CD14-positive monocyte (primary cell): ENCODE data around the gene CKS1B. TPM values are rescaled to one million over a fixed set of nuclear protein-coding genes. Genes with fewer than 3 reads are reported as not detected.

ENCODE experiments used
- DNase-seq, 3 donors: peaks; one replicate each; pipeline ENCODE4 v3.0.0-alpha.2; 2011 to 2022
- H2AFZ ChIP-seq: 2 replicates; pipeline ENCODE4 v1.6.0; 2012; ENCODE audit warnings: mild to moderate bottlenecking, low read depth, low read length, inconsistent platforms; ENCODE audit not compliant: insufficient read depth, poor library complexity, severe bottlenecking
- H3K27ac ChIP-seq, 2 donors: 1 replicate in 1 of 2; 2 replicates in 1 of 2; pipeline ENCODE4 v1.5.1; 2012 to 2013; ENCODE audit warnings: low read length in 2 of 2, control low read depth in 1 of 2, inconsistent platforms in 1 of 2, low read depth in 1 of 2, mild to moderate bottlenecking in 1 of 2
- H3K27me3 ChIP-seq, 2 donors: one replicate each; pipeline versions ENCODE4 v1.6.0 to v1.6.1; 2011 to 2013; ENCODE audit warnings: low read length in 2 of 2; ENCODE audit not compliant: control insufficient read depth in 2 of 2, insufficient read depth in 2 of 2
- H3K36me3 ChIP-seq, 2 donors: replicated peaks in 1 of 2; 1 replicate in 1 of 2; 2 replicates in 1 of 2; pipeline versions ENCODE4 v1.5.1 to v1.6.1; 2012 to 2013; ENCODE audit warnings: low read length in 2 of 2, control low read depth in 1 of 2, inconsistent platforms in 1 of 2, mild to moderate bottlenecking in 1 of 2; ENCODE audit not compliant: insufficient read depth in 2 of 2, control insufficient read depth in 1 of 2
- H3K4me1 ChIP-seq, 2 donors: 1 replicate in 1 of 2; 2 replicates in 1 of 2; pipeline versions ENCODE4 v1.5.1 to v1.6.1; 2012 to 2013; ENCODE audit warnings: low read length in 2 of 2, control low read depth in 1 of 2, inconsistent platforms in 1 of 2, mild to moderate bottlenecking in 1 of 2, moderate library complexity in 1 of 2; ENCODE audit not compliant: insufficient read depth in 2 of 2, control insufficient read depth in 1 of 2
- H3K4me2 ChIP-seq: replicated peaks from 2 replicates; pipeline ENCODE3; 2012; ENCODE audit warnings: low read length, moderate library complexity, mild to moderate bottlenecking; ENCODE audit not compliant: poor library complexity, severe bottlenecking; ENCODE audit errors: extremely low read depth
- H3K4me3 ChIP-seq, 3 experiments: fragments of 200-600 bp in 1 of 3; sonication (generic) in 1 of 3; replicated peaks in 1 of 3; 1 replicate in 2 of 3; 2 replicates in 1 of 3; pipeline ENCODE4 v1.5.1; 2011 to 2013; ENCODE audit warnings: low read length in 3 of 3, mild to moderate bottlenecking in 3 of 3, control low read depth in 2 of 3, low read depth in 2 of 3, inconsistent platforms in 1 of 3, moderate library complexity in 1 of 3
- H3K79me2 ChIP-seq: 2 replicates; pipeline ENCODE4 v1.6.0; 2012; ENCODE audit warnings: mild to moderate bottlenecking, control low read depth, inconsistent platforms, low read length, moderate library complexity; ENCODE audit not compliant: insufficient read depth
- H3K9ac ChIP-seq: 2 replicates; pipeline ENCODE4 v1.6.0; 2017; ENCODE audit warnings: low read length, mild to moderate bottlenecking; ENCODE audit not compliant: insufficient read depth, poor library complexity, severe bottlenecking
- H3K9me3 ChIP-seq, 2 donors: replicated peaks in 1 of 2; 1 replicate in 1 of 2; 2 replicates in 1 of 2; pipeline versions ENCODE4 v1.5.1 to v1.6.1; 2012 to 2013; ENCODE audit warnings: low read length in 2 of 2, control low read depth in 1 of 2; ENCODE audit not compliant: control insufficient read depth in 1 of 2, insufficient read depth in 1 of 2
- H4K20me1 ChIP-seq: 2 replicates; pipeline ENCODE4 v1.6.0; 2012; ENCODE audit warnings: mild to moderate bottlenecking, low read length, control low read depth, moderate library complexity; ENCODE audit not compliant: insufficient read depth
- H3K27ac Mint-ChIP-seq, 7 donors: one replicate each; pipeline ENCODE4 v1.8.0; 2020; ENCODE audit warnings: mild to moderate bottlenecking in 7 of 7, mixed read lengths in 7 of 7, moderate library complexity in 6 of 7, inconsistent platforms in 2 of 7
- H3K27me3 Mint-ChIP-seq, 3 donors: one replicate each; pipeline ENCODE4 v1.8.0; 2021 to 2022; ENCODE audit warnings: low read depth in 3 of 3, mild to moderate bottlenecking in 3 of 3, mixed read lengths in 3 of 3, moderate library complexity in 3 of 3, inconsistent platforms in 1 of 3
- H3K36me3 Mint-ChIP-seq, 2 donors: one replicate each; pipeline ENCODE4 v1.8.0; 2020; ENCODE audit warnings: mixed read lengths in 2 of 2, inconsistent platforms in 1 of 2, mild to moderate bottlenecking in 1 of 2
- H3K4me1 Mint-ChIP-seq: one replicate; pipeline ENCODE4 v1.8.0; 2020; ENCODE audit warnings: mild to moderate bottlenecking, mixed read lengths
- H3K4me3 Mint-ChIP-seq, 2 donors: one replicate each; pipeline ENCODE4 v1.8.0; 2020; ENCODE audit warnings: mild to moderate bottlenecking in 2 of 2, mixed read lengths in 2 of 2, moderate library complexity in 1 of 2
- H3K9me3 Mint-ChIP-seq, 7 donors: one replicate each; pipeline ENCODE4 v1.8.0; 2020 to 2022; ENCODE audit warnings: mixed read lengths in 7 of 7, mild to moderate bottlenecking in 6 of 7, moderate library complexity in 6 of 7, inconsistent platforms in 2 of 7
- WGBS: methylation state at CpG from one replicate; pipeline ENCODE4 v1.1.5; 2013; ENCODE audit warnings: missing lambda C conversion rate; ENCODE audit not compliant: insufficient coverage; 5-methylcytosine and 5-hydroxymethylcytosine counted together
- intact Hi-C, 2 donors: fragments of 100-400 bp; cut with micrococcal nuclease; formaldehyde crosslinking; loops; one replicate each; pipeline versions ENCODE4 v1.15.0 to v1.15.1; 2023
- polyA plus RNA-seq, 3 donors: library from polyadenylated mRNA; depleted of rRNA in 1 of 3; unstranded in 2 of 3; stranded (reverse) in 1 of 3; fragments of 300-500 nt in 2 of 3; fragments of >200 nt in 1 of 3; fragmentation: Illumina TruSeq in 2 of 3; gene quantifications; 1 replicate in 2 of 3; 2 replicates in 1 of 3; pipeline ENCODE4 v1.2.3, GENCODE V29; 2012 to 2021
- TF ChIP-seq, protein P1 (sequence below): fragments of 200-600 bp; IDR thresholded peaks from one replicate; pipeline ENCODE4 v1.8.0; 2022; ENCODE audit warnings: antibody characterized with exemption, mild to moderate bottlenecking

The CKS1B gene
- polyA plus RNA-seq, 3 donors: 9.4 to 22.6 (median 18.0) TPM

GRCh38 chr1:154992721-154993571, 18.5 kb downstream of the CKS1B start:
- peaks cover 28 to 36% of the 10 kb centered on the region in 2 donors for H3K36me3 Mint-ChIP-seq
- peaks cover 34% of the 10 kb centered on the region for H4K20me1 ChIP-seq
- H3K27ac ChIP-seq: no peak overlapping the region
- no peak overlapping the region for H3K9ac ChIP-seq
- peaks cover 27 to 30% of the 10 kb centered on the region in 2 donors for H3K36me3 ChIP-seq
- intact Hi-C loops: no loop called here
- TF ChIP-seq, protein P1, sequence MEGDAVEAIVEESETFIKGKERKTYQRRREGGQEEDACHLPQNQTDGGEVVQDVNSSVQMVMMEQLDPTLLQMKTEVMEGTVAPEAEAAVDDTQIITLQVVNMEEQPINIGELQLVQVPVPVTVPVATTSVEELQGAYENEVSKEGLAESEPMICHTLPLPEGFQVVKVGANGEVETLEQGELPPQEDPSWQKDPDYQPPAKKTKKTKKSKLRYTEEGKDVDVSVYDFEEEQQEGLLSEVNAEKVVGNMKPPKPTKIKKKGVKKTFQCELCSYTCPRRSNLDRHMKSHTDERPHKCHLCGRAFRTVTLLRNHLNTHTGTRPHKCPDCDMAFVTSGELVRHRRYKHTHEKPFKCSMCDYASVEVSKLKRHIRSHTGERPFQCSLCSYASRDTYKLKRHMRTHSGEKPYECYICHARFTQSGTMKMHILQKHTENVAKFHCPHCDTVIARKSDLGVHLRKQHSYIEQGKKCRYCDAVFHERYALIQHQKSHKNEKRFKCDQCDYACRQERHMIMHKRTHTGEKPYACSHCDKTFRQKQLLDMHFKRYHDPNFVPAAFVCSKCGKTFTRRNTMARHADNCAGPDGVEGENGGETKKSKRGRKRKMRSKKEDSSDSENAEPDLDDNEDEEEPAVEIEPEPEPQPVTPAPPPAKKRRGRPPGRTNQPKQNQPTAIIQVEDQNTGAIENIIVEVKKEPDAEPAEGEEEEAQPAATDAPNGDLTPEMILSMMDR: no peak
- no peak overlapping the region for H3K4me3 ChIP-seq
- H3K4me2 ChIP-seq: no peak overlapping the region
- no peaks in the 10 kb centered on the region for H3K9me3 Mint-ChIP-seq
- WGBS: 87% methylated on average over 6 of the region's 14 CpGs
- H3K79me2 ChIP-seq: peaks cover 18% of the 10 kb centered on the region
- no peaks in the 10 kb centered on the region for H3K9me3 ChIP-seq
- no peak for DNase-seq
- no peaks in the 10 kb centered on the region for H3K27me3 ChIP-seq
- H3K4me1 ChIP-seq: peaks cover 28 to 33% of the 10 kb centered on the region in 2 donors
- no peak overlapping the region for H3K27ac Mint-ChIP-seq
- H3K27me3 Mint-ChIP-seq: peaks cover 0 to 2% (median 2%) of the 10 kb centered on the region in 3 donors
- no peak overlapping the region for H3K4me3 Mint-ChIP-seq
- H2AFZ ChIP-seq: no peak overlapping the region
- H3K4me1 Mint-ChIP-seq: peaks cover 49% of the 10 kb centered on the region

- Histone ChIP-seq H3K4me3 (no peak within 1 kb of the TSS), H4K20me1 (peaks cover 29% of the 10 kb centered on the region), H2AFZ (no peak within 1 kb of the TSS), H3K27me3 (no peaks in the 10 kb centered on the region), H3K4me2 (no peak within 1 kb of the TSS), H3K36me3 (peaks cover 19 to 22% of the 10 kb centered on the region in 2 donors), H3K79me2 (peaks cover 10% of the 10 kb centered on the region), H3K4me1 (peaks cover 33 to 38% of the 10 kb centered on the region in 2 donors), H3K9ac (no peak within 1 kb of the TSS), H3K9me3 (no peaks in the 10 kb centered on the region), H3K27ac (no peak within 1 kb of the TSS)
- no peak for DNase-seq
- no CpG with 5 or more reads among the region's 8 CpGs for WGBS
- Mint-ChIP-seq H3K27me3 (peaks cover 1 to 2% (median 2%) of the 10 kb centered on the region in 3 donors), H3K27ac (peak within 1 kb of the TSS in 2 of 7 donors; percentile 10 to 31), H3K9me3 (no peaks in the 10 kb centered on the region), H3K4me3 (no peak within 1 kb of the TSS), H3K36me3 (peaks cover 23 to 28% of the 10 kb centered on the region in 2 donors), H3K4me1 (peaks cover 49% of the 10 kb centered on the region)
- intact Hi-C loops: no loop called here
- TF ChIP-seq, protein P1: no peak
These were observed 19.2 kb downstream of the CKS1B start, which contains the start of gene LENEP for GRCh38 chr1:154993572-154994268. TSS of gene LENEP (plus strand) at chr1:154993586. CDS start at chr1:154993608, 22 bp downstream.
